Measurements from ENCODE around the gene SSBP4.

DNA sequence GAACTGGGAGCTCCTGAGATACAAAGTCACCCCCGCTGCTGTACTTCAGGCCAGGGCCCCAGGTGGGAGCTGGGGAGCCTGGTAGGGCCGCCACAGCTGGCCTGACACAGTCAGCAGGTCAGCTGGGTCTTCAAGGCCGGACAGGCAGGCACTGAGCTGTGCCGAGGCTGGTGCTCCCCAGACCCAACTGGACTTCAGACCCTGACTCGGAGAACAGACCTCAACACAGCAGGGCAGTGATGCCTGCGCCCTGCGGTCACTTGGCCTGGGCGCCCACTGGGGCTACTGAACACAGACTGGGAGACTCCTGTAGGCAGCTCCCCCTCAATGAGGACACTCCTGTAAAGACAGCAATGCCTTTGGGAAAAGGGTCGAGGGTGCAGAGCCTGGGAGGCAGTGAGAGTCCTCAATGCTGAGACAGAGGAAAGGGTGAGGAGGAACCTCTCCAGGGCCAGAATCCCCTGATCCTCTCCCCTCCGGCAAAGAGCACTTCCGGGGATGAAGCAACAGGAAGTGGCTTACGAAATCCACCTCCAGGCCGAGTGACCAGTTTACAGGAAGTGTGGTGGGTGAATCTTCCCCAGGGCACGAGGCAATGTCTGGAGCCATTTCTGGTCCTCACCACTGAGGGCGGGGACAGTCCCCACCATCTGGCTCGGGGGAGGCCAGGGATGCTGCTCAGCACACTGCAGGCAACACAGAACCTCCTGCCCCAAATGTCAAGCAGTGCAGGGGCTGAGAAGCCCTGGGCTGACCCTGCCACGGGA, 59.5 kb downstream of the SSBP4 start:
- TF ChIP-seq, protein P1, sequence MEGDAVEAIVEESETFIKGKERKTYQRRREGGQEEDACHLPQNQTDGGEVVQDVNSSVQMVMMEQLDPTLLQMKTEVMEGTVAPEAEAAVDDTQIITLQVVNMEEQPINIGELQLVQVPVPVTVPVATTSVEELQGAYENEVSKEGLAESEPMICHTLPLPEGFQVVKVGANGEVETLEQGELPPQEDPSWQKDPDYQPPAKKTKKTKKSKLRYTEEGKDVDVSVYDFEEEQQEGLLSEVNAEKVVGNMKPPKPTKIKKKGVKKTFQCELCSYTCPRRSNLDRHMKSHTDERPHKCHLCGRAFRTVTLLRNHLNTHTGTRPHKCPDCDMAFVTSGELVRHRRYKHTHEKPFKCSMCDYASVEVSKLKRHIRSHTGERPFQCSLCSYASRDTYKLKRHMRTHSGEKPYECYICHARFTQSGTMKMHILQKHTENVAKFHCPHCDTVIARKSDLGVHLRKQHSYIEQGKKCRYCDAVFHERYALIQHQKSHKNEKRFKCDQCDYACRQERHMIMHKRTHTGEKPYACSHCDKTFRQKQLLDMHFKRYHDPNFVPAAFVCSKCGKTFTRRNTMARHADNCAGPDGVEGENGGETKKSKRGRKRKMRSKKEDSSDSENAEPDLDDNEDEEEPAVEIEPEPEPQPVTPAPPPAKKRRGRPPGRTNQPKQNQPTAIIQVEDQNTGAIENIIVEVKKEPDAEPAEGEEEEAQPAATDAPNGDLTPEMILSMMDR (IDR thresholded peaks at IDR 0.05): no peak
- no peak for TF ChIP-seq POLR2A (IDR thresholded peaks at IDR 0.05)

All from lower leg skin (tissue), 3 donors.